RWPE2 (cell line): Measurements from ENCODE around the gene ANK3.

ENCODE experiments used
- ATAC-seq: fragments of 200-7000 bp; cut with Tn5 transposase; 3 replicates; pipeline ENCODE4 v1.9.1; 2021; ENCODE audit warnings: low read depth
- DNase-seq: peaks from one replicate; pipeline ENCODE4 v3.0.0-alpha.2; 2020; ENCODE audit warnings: low spot score
- H3K27ac ChIP-seq: fragments of 450-650 bp; 2 replicates; pipeline ENCODE4 v1.5.1; 2017; ENCODE audit warnings: mild to moderate bottlenecking; ENCODE audit not compliant: poor library complexity, severe bottlenecking
- H3K27me3 ChIP-seq: fragments of 250-450 bp; sonication (Bioruptor Pico); 2 replicates; pipeline ENCODE4 v1.5.1; 2021; ENCODE audit warnings: mild to moderate bottlenecking, moderate library complexity; ENCODE audit not compliant: insufficient read depth, poor library complexity, severe bottlenecking
- H3K36me3 ChIP-seq: fragments of 250-450 bp; sonication (Bioruptor Pico); 2 replicates; pipeline ENCODE4 v1.5.1; 2020; ENCODE audit warnings: low read depth, mild to moderate bottlenecking, moderate library complexity
- H3K4me1 ChIP-seq: fragments of 250-450 bp; sonication (Bioruptor Pico); 2 replicates; pipeline ENCODE4 v1.5.1; 2021; ENCODE audit warnings: mild to moderate bottlenecking, moderate library complexity; ENCODE audit not compliant: insufficient read depth, poor library complexity, severe bottlenecking
- H3K4me3 ChIP-seq: fragments of 250-450 bp; sonication (Bioruptor Pico); 2 replicates; pipeline ENCODE4 v1.5.1; 2021; ENCODE audit warnings: mild to moderate bottlenecking, moderate library complexity; ENCODE audit not compliant: severe bottlenecking
- H3K9me3 ChIP-seq: fragments of 250-450 bp; sonication (Bioruptor Pico); 2 replicates; pipeline ENCODE4 v1.5.1; 2021; ENCODE audit warnings: mild to moderate bottlenecking, moderate library complexity; ENCODE audit not compliant: severe bottlenecking
- TF ChIP-seq, protein P1 (sequence below): fragments of 450-650 bp; IDR thresholded peaks from one replicate; pipeline ENCODE4 v1.5.1; 2017; ENCODE audit warnings: mild to moderate bottlenecking, moderate library complexity; ENCODE audit not compliant: poor library complexity, severe bottlenecking

The ANK3 gene

GRCh38 chr10:60311821-60312220, 77.9 kb downstream of the ANK3 start:
- H3K27ac ChIP-seq, result no peak overlapping the region
- no peak for ATAC-seq
- H3K36me3 ChIP-seq, result no peaks in the 10 kb centered on the region
- no peak overlapping the region for H3K4me3 ChIP-seq
- H3K4me1 ChIP-seq, result peaks cover 31% of the 10 kb centered on the region
- TF ChIP-seq, protein P1, sequence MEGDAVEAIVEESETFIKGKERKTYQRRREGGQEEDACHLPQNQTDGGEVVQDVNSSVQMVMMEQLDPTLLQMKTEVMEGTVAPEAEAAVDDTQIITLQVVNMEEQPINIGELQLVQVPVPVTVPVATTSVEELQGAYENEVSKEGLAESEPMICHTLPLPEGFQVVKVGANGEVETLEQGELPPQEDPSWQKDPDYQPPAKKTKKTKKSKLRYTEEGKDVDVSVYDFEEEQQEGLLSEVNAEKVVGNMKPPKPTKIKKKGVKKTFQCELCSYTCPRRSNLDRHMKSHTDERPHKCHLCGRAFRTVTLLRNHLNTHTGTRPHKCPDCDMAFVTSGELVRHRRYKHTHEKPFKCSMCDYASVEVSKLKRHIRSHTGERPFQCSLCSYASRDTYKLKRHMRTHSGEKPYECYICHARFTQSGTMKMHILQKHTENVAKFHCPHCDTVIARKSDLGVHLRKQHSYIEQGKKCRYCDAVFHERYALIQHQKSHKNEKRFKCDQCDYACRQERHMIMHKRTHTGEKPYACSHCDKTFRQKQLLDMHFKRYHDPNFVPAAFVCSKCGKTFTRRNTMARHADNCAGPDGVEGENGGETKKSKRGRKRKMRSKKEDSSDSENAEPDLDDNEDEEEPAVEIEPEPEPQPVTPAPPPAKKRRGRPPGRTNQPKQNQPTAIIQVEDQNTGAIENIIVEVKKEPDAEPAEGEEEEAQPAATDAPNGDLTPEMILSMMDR, result no peak
- no peaks in the 10 kb centered on the region for H3K9me3 ChIP-seq
- no peaks in the 10 kb centered on the region for H3K27me3 ChIP-seq
- DNase-seq, result no peak

- no peak for ATAC-seq
- TF ChIP-seq, protein P1, result no peak
- H3K27ac ChIP-seq, result no peak overlapping the region
These were observed 78.9 kb downstream of the ANK3 start for GRCh38 chr10:60310740-60311139.

DNA sequence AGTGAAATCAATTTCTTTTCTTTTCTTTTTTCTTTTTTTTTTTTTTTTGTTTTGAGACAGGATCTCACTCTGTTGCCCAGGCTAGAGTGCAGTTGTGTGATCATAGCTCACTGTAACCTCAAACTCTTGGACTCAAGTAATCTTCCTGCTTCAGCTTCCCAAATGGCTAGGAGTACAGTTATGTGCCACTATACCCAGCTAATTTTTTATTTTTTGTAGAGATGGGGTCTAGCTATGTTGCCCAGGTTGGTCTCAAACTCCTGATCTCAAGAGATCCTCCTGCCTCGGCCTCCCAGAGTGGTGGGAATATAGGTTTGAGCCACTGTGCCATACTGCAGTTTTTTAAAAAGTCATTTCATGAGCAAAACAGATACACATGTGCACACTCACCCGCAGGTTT, 79.8 kb downstream of the ANK3 start:
- H3K36me3 ChIP-seq, result no peaks in the 10 kb centered on the region
- H3K4me3 ChIP-seq, result no peak overlapping the region
- DNase-seq, result no peak
- no peak for ATAC-seq
- H3K4me1 ChIP-seq, result peaks cover 26% of the 10 kb centered on the region
- H3K27ac ChIP-seq, result no peak overlapping the region
- TF ChIP-seq, protein P1, result no peak
- no peaks in the 10 kb centered on the region for H3K9me3 ChIP-seq
- no peaks in the 10 kb centered on the region for H3K27me3 ChIP-seq

More at GRCh38 chr10:60310740-60311139, 78.9 kb downstream of the ANK3 start:
- H3K27me3 ChIP-seq, result no peaks in the 10 kb centered on the region
- no peaks in the 10 kb centered on the region for H3K36me3 ChIP-seq
- DNase-seq, result no peak
- peaks cover 31% of the 10 kb centered on the region for H3K4me1 ChIP-seq
- H3K9me3 ChIP-seq, result no peaks in the 10 kb centered on the region
- H3K4me3 ChIP-seq, result no peak overlapping the region

DNA sequence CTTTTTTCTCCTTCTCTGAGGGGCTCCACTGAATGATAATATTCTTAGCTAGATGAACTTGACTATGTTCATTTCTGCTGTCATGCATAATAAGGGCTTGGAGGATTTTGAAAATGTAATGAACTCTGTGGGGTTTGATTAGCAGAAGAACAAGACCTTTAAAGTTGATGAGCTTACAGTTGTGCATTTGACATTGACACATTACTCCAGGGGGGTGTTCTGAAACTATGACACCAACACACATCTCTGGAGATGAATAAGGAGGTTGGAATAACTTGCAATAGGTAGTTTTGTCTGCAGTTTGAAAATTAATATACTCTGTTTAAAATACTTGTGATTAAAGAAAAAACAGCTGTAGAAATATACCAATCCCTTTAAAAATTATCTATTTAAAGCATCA, 80.3 kb downstream of the ANK3 start:
- no peaks in the 10 kb centered on the region for H3K27me3 ChIP-seq
- H3K9me3 ChIP-seq, result no peaks in the 10 kb centered on the region
- H3K4me1 ChIP-seq, result peaks cover 21% of the 10 kb centered on the region
- TF ChIP-seq, protein P1, result no peak
- H3K36me3 ChIP-seq, result no peaks in the 10 kb centered on the region
- H3K4me3 ChIP-seq, result no peak overlapping the region
- no peak for ATAC-seq
- DNase-seq, result no peak
- H3K27ac ChIP-seq, result no peak overlapping the region

GRCh38 chr10:60305380-60305892, 84.2 kb downstream of the ANK3 start:
- no peaks in the 10 kb centered on the region for H3K27me3 ChIP-seq
- H3K36me3 ChIP-seq, result no peaks in the 10 kb centered on the region
- H3K4me1 ChIP-seq, result no peaks in the 10 kb centered on the region
- H3K4me3 ChIP-seq, result no peak overlapping the region
- H3K9me3 ChIP-seq, result no peaks in the 10 kb centered on the region
- TF ChIP-seq, protein P1, result no peak
- no peak for DNase-seq
- no peak for ATAC-seq
- H3K27ac ChIP-seq, result no peak overlapping the region
